NCI-H1694 (cell line): ENCODE measurements around the gene LRCH1.

Experiments
- DNase-seq: peaks from one replicate; lab custom pipeline; 2025; lab: John Stamatoyannopoulos, UW

Gene LRCH1

GRCh38 chr13:46712524-46712923 is 159.6 kb downstream of the LRCH1 start:
- no peak for DNase-seq

GRCh38 chr13:46715363-46715762 is 162.4 kb downstream of the LRCH1 start:
- no peak for DNase-seq

- no peak for DNase-seq
Measured at GRCh38 chr13:46716821-46717220, 163.9 kb downstream of the LRCH1 start.

DNA sequence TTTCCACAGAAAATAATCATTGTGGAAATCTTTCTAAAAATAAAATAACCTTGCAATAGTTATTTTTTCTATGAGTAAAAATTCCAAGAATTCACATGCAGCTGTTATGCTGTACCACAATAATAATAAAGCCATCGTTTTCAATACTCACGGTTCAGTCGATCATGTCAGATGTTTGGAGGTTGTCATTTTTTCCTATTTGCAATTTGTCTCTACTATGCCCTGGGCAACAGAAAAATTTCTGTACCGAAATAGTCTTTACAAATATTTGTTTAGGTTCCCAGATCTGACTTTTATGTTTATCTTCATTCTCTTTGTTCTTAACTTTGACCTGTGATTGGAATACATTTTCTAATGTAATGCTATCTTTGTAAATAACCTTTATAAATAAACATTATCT is 164.3 kb downstream of the LRCH1 start:
- no peak for DNase-seq

GRCh38 chr13:46717856-46718255 is 164.9 kb downstream of the LRCH1 start:
- no peak for DNase-seq

DNA sequence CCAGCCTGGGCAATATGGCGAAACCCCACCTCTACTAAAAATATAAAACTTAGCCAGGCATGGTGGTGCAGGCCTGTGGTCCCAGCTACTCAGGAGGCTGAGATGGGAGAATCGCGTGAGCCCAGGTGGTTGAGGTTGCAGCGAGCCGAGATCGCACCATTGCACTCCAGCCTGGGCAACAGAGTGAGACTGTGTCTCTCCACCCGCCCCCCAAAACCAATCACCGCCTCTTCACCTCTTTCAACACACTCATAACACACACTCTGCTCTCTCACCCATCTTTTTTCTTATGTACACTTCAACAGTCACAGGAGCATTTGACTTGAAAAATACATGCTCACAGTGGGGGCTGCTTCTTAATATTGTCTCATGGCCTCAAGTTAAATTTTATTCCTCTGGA is 167.2 kb downstream of the LRCH1 start:
- no peak for DNase-seq

- peak; percentile 28 for DNase-seq
Measured at GRCh38 chr13:46721054-46721453, 168.1 kb downstream of the LRCH1 start.

DNA sequence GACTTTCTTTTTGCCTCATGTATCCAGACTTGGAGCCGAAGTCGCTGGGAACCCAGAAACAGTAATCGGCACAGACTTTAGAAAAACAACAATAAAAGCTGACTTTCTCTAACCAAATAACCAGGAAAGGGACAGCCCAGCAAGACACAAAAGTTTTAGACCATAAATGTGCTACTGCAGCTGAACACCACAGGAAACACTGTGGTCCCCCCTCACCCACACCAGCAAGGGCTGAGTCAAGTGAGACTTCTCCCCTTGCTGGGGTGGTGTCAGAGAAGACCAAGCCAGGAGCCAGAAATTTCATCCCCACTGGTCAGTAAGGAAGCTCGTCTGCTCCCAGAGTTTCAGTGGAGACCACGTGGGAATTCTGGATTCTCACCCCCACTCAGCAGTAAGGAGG is 173.4 kb downstream of the LRCH1 start:
- DNase-seq: no peak

DNA sequence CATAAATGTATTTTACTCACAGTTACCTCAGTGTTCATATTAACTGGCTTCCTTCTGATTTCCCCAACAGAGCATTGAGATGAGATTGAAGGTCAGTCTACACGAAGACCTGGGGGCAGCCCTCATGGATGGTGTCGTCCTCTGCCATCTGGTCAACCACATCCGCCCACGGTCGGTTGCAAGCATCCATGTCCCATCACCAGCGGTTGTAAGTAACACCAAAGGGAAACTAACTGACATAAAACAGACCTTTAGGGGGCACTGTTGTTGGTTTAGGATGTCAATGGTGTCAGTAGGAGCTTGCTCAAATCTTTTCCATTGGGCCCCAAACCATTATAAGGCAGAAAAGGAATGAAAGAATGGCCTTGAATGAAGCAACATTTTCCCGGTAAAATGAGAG is 175.8 kb downstream of the LRCH1 start:
- no peak for DNase-seq

- DNase-seq: no peak
Measured at GRCh38 chr13:46731535-46731934, 178.6 kb downstream of the LRCH1 start.

- DNase-seq: no peak
Measured at GRCh38 chr13:46735425-46735824, 182.5 kb downstream of the LRCH1 start.

DNA sequence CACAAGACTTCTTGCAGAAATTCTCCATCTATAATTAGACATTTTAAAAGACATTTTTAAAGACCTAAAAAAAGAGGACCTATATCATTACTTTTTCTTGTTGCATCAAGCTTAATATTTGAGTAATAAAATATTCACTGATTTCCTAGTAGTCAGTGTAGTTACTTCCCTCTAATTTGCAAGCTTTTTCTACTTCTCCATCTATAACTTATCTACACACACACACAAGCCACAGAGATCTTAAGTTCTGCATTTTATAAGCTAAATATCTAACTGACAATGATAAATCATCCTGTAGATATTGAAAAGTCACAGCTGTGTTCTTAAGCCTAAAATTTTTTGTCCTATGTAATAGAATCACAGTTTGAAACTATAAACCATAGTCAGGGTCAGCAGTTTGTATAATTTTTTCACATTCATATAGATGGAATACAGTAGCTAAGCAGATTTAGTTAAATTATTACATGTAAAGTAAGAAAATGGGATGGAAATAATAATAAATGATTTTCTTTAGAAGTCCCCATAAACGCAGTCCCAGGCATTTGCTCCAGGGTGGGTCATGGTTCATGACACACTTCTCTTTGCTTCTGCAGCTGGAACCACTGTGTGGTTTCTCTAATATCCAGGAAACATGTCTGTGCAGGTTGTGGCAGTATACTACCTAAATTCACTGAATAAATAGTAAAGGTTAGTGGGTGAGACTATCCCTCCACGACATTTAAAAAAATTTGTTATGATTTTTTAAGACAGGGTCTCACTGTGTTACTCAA is 183.8 kb downstream of the LRCH1 start:
- no peak for DNase-seq

DNA sequence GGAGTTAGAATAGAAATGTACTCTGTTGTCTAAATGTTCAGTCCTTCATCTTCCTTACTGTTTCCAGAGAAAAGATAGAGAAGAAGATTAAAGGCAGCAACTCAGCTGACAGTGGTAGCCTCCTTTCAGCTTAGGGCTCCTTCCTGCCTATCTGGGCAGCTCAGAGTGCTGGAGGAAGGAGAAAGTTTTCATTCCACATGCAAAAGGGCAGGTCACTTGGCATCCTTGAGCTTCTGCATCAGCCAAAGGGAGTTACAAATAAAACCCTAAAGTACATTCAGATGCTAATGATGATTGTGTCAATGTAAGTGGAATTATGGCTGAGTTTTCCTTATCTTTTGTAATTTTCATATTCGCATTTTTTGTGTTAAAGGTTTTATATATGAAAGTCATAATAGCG is 185.1 kb downstream of the LRCH1 start:
- no peak for DNase-seq

DNA sequence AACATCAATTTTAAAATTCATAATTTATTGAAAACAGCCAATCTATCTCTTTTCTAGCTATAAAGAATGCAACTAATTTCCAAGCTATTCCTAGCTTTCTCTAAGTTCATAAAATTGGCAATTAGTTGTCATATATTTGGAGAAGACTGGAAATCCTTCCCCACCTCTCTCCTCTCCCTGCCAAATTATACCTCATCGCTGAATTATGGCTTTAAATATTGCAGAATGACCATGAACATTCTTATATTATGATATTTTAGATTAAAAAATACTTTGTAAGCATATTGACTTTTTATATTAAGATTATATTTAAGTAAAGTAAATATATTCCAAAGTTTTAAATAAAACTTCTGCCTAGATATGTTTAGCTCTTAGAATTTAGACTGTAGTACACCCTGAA is 185.8 kb downstream of the LRCH1 start:
- DNase-seq: no peak

DNA sequence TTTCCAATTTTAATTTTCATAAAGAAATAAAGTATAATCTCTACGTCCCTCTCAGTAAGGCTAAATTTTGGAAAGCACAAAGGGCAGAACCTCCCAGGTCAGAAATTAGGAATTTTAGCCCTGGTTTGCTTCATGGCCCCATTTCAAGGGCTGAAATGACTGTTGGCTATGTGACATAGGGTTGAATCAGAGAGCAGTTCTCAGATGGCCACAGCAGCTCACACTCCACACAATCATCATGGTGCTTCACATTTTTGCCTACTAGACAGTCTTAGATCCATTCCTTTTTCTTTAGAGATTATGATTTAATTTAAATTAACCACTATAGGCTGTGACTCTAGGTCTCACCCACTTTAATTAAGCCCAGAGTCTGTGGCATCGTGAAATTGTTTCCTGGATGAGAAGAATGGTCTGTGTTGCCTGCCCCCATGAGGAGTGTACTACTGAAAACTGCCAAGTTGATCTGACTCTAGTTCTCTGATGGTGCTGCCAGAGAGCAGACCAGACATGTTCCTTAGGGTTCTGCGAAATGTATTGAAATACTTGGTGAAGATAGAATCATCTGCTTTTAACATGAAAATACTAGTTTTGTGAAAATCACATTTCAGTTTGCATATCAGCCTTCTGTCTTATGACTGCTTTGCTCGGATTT is 186.6 kb downstream of the LRCH1 start:
- no peak for DNase-seq

- DNase-seq: no peak
Measured at GRCh38 chr13:46743191-46743590, 190.2 kb downstream of the LRCH1 start.

GRCh38 chr13:46745062-46745461 is 192.1 kb downstream of the LRCH1 start:
- DNase-seq: no peak

GRCh38 chr13:46745706-46746105 is 192.7 kb downstream of the LRCH1 start:
- DNase-seq: no peak

GRCh38 chr13:46747031-46747820 is 194.3 kb downstream of the LRCH1 start:
- DNase-seq: no peak

- DNase-seq: no peak
Measured at GRCh38 chr13:46748300-46748699, 195.3 kb downstream of the LRCH1 start.

GRCh38 chr13:46749951-46750350 is 197.0 kb downstream of the LRCH1 start:
- DNase-seq: no peak

GRCh38 chr13:46751811-46752635 is 199.1 kb downstream of the LRCH1 start:
- no peak for DNase-seq
